ENCODE data around the gene HELZ. TPM values are rescaled to one million over a fixed set of nuclear protein-coding genes. Genes with fewer than 3 reads are reported as not detected.
A peak's percentile ranks its signal among the peaks of the same experiment; 100 is the strongest.

HELZ gene
- total RNA-seq, 1 experiment from 2014 or later, result 49.8 TPM

DNA sequence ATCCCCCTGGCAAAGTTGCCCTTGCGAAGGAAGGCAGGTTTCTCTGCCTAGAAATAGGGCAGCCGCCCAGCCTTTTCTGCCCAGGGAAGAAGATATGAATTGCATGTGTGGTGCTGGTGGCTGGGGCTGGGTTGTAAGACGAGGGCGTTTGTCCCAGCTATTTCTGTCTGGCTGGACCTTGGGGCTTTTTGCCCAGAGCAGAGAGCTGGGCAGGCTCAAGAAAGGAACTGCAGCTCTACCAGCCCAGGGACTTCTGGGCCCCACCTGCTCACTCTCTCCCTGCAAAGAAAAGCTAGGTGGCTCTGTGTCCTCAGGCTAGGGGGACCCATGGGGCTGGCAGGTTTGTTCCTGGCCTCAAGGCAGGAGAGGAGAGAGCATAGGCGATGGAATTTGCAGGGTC is 200.1 kb downstream of the HELZ start:
- no peak overlapping the region for H3K14ac ChIP-seq (ENCODE audit: insufficient read depth, low read length)
- no peak overlapping the region for H3K56ac ChIP-seq (ENCODE audit: insufficient read length, low read depth, low read length)
- no peak overlapping the region for H3K9ac ChIP-seq (ENCODE audit: extremely low read depth, insufficient read length, low read length)
- DNase-seq, result no peak
- H3K4me1 ChIP-seq (ENCODE audit: insufficient read depth, low read length), result no peaks in the 10 kb centered on the region
- H3K23ac ChIP-seq (ENCODE audit: insufficient read length, low read depth, low read length), result no peak overlapping the region
- TF ChIP-seq, protein P1, sequence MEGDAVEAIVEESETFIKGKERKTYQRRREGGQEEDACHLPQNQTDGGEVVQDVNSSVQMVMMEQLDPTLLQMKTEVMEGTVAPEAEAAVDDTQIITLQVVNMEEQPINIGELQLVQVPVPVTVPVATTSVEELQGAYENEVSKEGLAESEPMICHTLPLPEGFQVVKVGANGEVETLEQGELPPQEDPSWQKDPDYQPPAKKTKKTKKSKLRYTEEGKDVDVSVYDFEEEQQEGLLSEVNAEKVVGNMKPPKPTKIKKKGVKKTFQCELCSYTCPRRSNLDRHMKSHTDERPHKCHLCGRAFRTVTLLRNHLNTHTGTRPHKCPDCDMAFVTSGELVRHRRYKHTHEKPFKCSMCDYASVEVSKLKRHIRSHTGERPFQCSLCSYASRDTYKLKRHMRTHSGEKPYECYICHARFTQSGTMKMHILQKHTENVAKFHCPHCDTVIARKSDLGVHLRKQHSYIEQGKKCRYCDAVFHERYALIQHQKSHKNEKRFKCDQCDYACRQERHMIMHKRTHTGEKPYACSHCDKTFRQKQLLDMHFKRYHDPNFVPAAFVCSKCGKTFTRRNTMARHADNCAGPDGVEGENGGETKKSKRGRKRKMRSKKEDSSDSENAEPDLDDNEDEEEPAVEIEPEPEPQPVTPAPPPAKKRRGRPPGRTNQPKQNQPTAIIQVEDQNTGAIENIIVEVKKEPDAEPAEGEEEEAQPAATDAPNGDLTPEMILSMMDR (conservative IDR thresholded peaks at IDR 0.05), result no peak
- Mint-ChIP-seq H3K27me3 (ENCODE audit: low read depth) (peaks cover 2% of the 10 kb centered on the region), H3K4me1 (peaks cover 0 to 6% of the 10 kb centered on the region in 2 experiments; a peak in 1 of 4 replicates), H3K36me3 (ENCODE audit: insufficient read depth in 1 of 3, low read depth in 3 of 3) (peaks cover 0 to 14% (median 8%) of the 10 kb centered on the region in 3 experiments; a peak in 4 of 7 replicates), H3K4me3 (no peak overlapping the region), H3K9me3 (peaks cover 22 to 24% of the 10 kb centered on the region in 2 experiments), H3K27ac (peak overlapping the region in 1 of 3 experiments; percentile 31; a peak in 1 of 7 replicates)
- H3K4me2 ChIP-seq (ENCODE audit: insufficient read depth, insufficient read length, low read length), result no peak overlapping the region
- no peaks in the 10 kb centered on the region for H3K79me1 ChIP-seq (ENCODE audit: insufficient read depth, low read depth, low read length, poor library complexity, severe bottlenecking)
- no peak overlapping the region for H4K5ac ChIP-seq (ENCODE audit: insufficient read length, low read depth, low read length)
- H3K23me2 ChIP-seq (ENCODE audit: insufficient read length, low read depth, low read length, poor library complexity, severe bottlenecking), result no peaks in the 10 kb centered on the region
- no peaks in the 10 kb centered on the region for H4K20me1 ChIP-seq (ENCODE audit: control insufficient read depth, insufficient read depth, insufficient read length)
- H2BK120ac ChIP-seq (ENCODE audit: low read depth, low read length, poor library complexity, severe bottlenecking), result no peak overlapping the region
- no peak overlapping the region for H3K27ac ChIP-seq (ENCODE audit: insufficient read length, low read depth, low read length)
- no peak overlapping the region for H3K18ac ChIP-seq (ENCODE audit: insufficient read length, low read depth, low read length)
- no peak overlapping the region for H2BK12ac ChIP-seq (ENCODE audit: insufficient read length, low read depth, low read length)
- no peak overlapping the region for H2BK5ac ChIP-seq (ENCODE audit: insufficient read length, low read length)
- no peaks in the 10 kb centered on the region for H3K27me3 ChIP-seq (ENCODE audit: insufficient read depth, low read length)
- H4K91ac ChIP-seq (ENCODE audit: insufficient read length, low read depth, low read length), result no peak overlapping the region
- no peak overlapping the region for H2BK15ac ChIP-seq (ENCODE audit: low read depth, low read length)
- H3T11ph ChIP-seq (ENCODE audit: low read length), result no peak overlapping the region
- H2AK5ac ChIP-seq (ENCODE audit: insufficient read length, low read length), result no peak overlapping the region
- no peak overlapping the region for H2BK20ac ChIP-seq (ENCODE audit: low read depth, low read length, poor library complexity, severe bottlenecking)
- no peak overlapping the region for H4K8ac ChIP-seq (replicated peaks; ENCODE audit: insufficient read length, low read depth, low read length)
- no peaks in the 10 kb centered on the region for H3K9me3 ChIP-seq (ENCODE audit: control insufficient read depth, low read depth, low read length)
- H3K4ac ChIP-seq (ENCODE audit: low read depth, low read length), result no peak overlapping the region
- H2AFZ ChIP-seq (ENCODE audit: low read length), result no peak overlapping the region
- H3K79me2 ChIP-seq (ENCODE audit: insufficient read depth, low read length), result no peaks in the 10 kb centered on the region
- no CpG with 5 or more reads among the region's 5 CpGs for WGBS (ENCODE audit: extremely low coverage, insufficient read length, low lambda C conversion rate)

Data from H9 (cell line).